K562 (cell line): ENCODE results near the gene SLC4A2. TPM values are rescaled to one million over a fixed set of nuclear protein-coding genes. Genes with fewer than 3 reads are reported as not detected.

Source experiments
- ASH1L ChIP-seq: fragments of 450-650 bp; IDR thresholded peaks from 2 replicates; pipeline ENCODE4 v1.6.1; 2018; ENCODE audit warnings: borderline replicate concordance, mild to moderate bottlenecking, low read depth; ENCODE audit not compliant: partially characterized antibody
- CEBPG ChIP-seq, 3 experiments: fragments of 200-800 bp in 1 of 3; sonication (Bioruptor generic) in 1 of 3; sonication (generic) in 1 of 3; formaldehyde crosslinking in 1 of 3; IDR thresholded peaks in 2 of 3; conservative IDR thresholded peaks in 1 of 3; 2 replicates each; pipeline versions ENCODE4 v1.6.1 to v1.8.0; 2016 to 2022; ENCODE audit warnings: missing compliant biosample characterization in 2 of 3, missing genetic modification characterization in 2 of 3, mild to moderate bottlenecking in 1 of 3, missing genetic modification reagents in 1 of 3
- GABPB2 ChIP-seq: fragments of 250-450 bp; sonication (Bioruptor Pico); conservative IDR thresholded peaks from 2 replicates; pipeline ENCODE4 v1.5.1; 2021; ENCODE audit warnings: mild to moderate bottlenecking
- KLF16 ChIP-seq: IDR thresholded peaks from 2 replicates; pipeline ENCODE4 v1.6.1; 2016; ENCODE audit warnings: antibody characterized with exemption
- MIER1 ChIP-seq: fragments of 450-650 bp; IDR thresholded peaks from 2 replicates; pipeline ENCODE4 v1.6.1; 2016; ENCODE audit warnings: antibody characterized with exemption, mild to moderate bottlenecking, low read depth
- PHB ChIP-seq: fragments of 250-450 bp; sonication (Bioruptor Pico); IDR thresholded peaks from 2 replicates; pipeline ENCODE4 v1.5.0; 2021
- POLR2A ChIP-seq: fragments of 450-650 bp; conservative IDR thresholded peaks from 2 replicates; pipeline ENCODE4 v1.6.1; 2016
- POLR2G ChIP-seq: fragments of 200-400 bp; formaldehyde crosslinking; IDR thresholded peaks from 2 replicates; pipeline ENCODE4 v1.6.1; 2017; ENCODE audit warnings: low read depth, mild to moderate bottlenecking, antibody characterized with exemption, low read length, moderate library complexity
- PTRF ChIP-seq: fragments of 450-650 bp; IDR thresholded peaks from 2 replicates; pipeline ENCODE4 v1.6.1; 2016; ENCODE audit warnings: mild to moderate bottlenecking, missing genetic modification characterization, missing compliant biosample characterization
- RBFOX2 ChIP-seq: fragments of 200-400 bp; formaldehyde crosslinking; IDR thresholded peaks from 2 replicates; pipeline ENCODE4 v1.6.1; 2017; ENCODE audit warnings: low read depth, mild to moderate bottlenecking, low read length, moderate library complexity
- SREBF2 ChIP-seq: sonication (generic); formaldehyde crosslinking; IDR thresholded peaks from 2 replicates; pipeline ENCODE4 v1.4.0; 2020; ENCODE audit warnings: mild to moderate bottlenecking, missing genetic modification reagents
- SRSF1 ChIP-seq: fragments of 200-400 bp; formaldehyde crosslinking; IDR thresholded peaks from 2 replicates; pipeline ENCODE4 v1.6.1; 2017; ENCODE audit warnings: mild to moderate bottlenecking, low read depth, low read length, moderate library complexity
- STAG1 ChIP-seq: sonication (generic); formaldehyde crosslinking; IDR thresholded peaks from 2 replicates; pipeline ENCODE4 v1.5.0; 2020; ENCODE audit warnings: missing genetic modification reagents, borderline replicate concordance
- SUPT5H ChIP-seq: fragments of 450-650 bp; IDR thresholded peaks from 2 replicates; pipeline ENCODE4 v1.6.1; 2016
- TFAM ChIP-seq: fragments of 250-450 bp; sonication (Bioruptor Pico); conservative IDR thresholded peaks from 2 replicates; pipeline ENCODE4 v1.5.0; 2021; ENCODE audit warnings: mild to moderate bottlenecking, moderate library complexity
- ZNF274 ChIP-seq: IDR thresholded peaks from 2 replicates; pipeline ENCODE4 v1.6.1; 2011; ENCODE audit warnings: low read depth, mild to moderate bottlenecking, low read length, moderate library complexity, borderline replicate concordance
- polyA plus RNA-seq, 8 experiments: library from polyadenylated mRNA; depleted of rRNA in 4 of 8; stranded (reverse) in 5 of 8; unstranded in 3 of 8; fragments of >200 nt; fragmentation: Nextera tagmentation in 2 of 8; fragmentation: Illumina TruSeq in 1 of 8; extraction: Ambion mirVana in 2 of 8; extraction: Trizol in 1 of 8; gene quantifications; 2 replicates each; pipeline versions ENCODE4 v1.2.1 to v1.2.3, GENCODE V29; 2011 to 2014; ENCODE audit warnings: inconsistent platforms in 1 of 8, missing spikeins in 1 of 8
- total RNA-seq, 7 experiments: library from RNA; depleted of rRNA in 6 of 7; stranded (reverse); fragments of >200 nt in 6 of 7; fragmentation: Illumina TruSeq in 2 of 7; extraction: Trizol in 2 of 7; gene quantifications; 2 replicates each; pipeline versions ENCODE4 v1.2.1 to v1.2.3, GENCODE V29; 2011 to 2021; ENCODE audit warnings: low replicate concordance in 1 of 7
- TF ChIP-seq, protein P1 (sequence below): sonication (generic); formaldehyde crosslinking; IDR thresholded peaks from 2 replicates; pipeline ENCODE4 v1.8.1; 2023; ENCODE audit warnings: mild to moderate bottlenecking, missing genetic modification reagents
- TF ChIP-seq, protein P2 (sequence below): fragments of 450-650 bp; IDR thresholded peaks from 2 replicates; pipeline ENCODE4 v1.6.1; 2017; ENCODE audit warnings: mild to moderate bottlenecking, moderate library complexity
- TF ChIP-seq, protein P3 (sequence below): fragments of 450-650 bp; formaldehyde crosslinking; IDR thresholded peaks from 2 replicates; pipeline ENCODE4 v1.4.0; 2020; ENCODE audit warnings: mild to moderate bottlenecking, moderate library complexity
- TF ChIP-seq, protein P4 (sequence below): fragments of 450-650 bp; formaldehyde crosslinking; IDR thresholded peaks from 2 replicates; pipeline ENCODE4 v1.4.0; 2020; ENCODE audit warnings: mild to moderate bottlenecking, moderate library complexity
- TF ChIP-seq, protein P5 (sequence below), 3 experiments: fragments of 200-800 bp in 1 of 3; sonication (Bioruptor generic) in 1 of 3; sonication (generic) in 1 of 3; formaldehyde crosslinking in 1 of 3; IDR thresholded peaks; 2 replicates each; pipeline versions ENCODE4 v1.6.1 to v1.8.0; 2016 to 2022; ENCODE audit warnings: mild to moderate bottlenecking in 2 of 3, missing compliant biosample characterization in 2 of 3, missing genetic modification characterization in 2 of 3, missing genetic modification reagents in 1 of 3

Gene SLC4A2
- total and polyA plus RNA-seq, 9 of the 15 experiments (the other 6 are each of a cell fraction or from before 2014, with no cell fraction given), result 11.4 to 375 (median 130) TPM

DNA sequence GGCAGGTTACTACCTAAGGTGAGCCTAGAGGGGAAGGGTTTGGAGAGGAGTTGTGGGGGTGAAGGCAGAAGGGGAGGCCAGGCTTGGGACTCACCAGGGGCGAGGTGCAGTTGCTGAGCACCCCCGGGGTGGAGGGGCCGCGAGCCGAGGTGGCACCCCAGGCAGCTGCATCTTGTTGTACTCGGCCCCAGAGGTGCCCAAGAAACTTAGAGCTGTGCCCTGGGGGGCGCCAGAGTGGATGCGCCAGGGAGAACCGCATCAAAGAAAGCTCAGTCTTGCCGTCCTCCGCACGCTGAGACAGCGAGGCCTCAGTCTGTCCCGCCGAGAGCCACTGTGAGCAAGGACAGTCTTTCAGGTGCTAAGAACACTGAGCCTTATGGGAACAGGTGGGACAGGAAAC is 42.4 kb upstream of the SLC4A2 start (continued):
- TF ChIP-seq, protein P1, sequence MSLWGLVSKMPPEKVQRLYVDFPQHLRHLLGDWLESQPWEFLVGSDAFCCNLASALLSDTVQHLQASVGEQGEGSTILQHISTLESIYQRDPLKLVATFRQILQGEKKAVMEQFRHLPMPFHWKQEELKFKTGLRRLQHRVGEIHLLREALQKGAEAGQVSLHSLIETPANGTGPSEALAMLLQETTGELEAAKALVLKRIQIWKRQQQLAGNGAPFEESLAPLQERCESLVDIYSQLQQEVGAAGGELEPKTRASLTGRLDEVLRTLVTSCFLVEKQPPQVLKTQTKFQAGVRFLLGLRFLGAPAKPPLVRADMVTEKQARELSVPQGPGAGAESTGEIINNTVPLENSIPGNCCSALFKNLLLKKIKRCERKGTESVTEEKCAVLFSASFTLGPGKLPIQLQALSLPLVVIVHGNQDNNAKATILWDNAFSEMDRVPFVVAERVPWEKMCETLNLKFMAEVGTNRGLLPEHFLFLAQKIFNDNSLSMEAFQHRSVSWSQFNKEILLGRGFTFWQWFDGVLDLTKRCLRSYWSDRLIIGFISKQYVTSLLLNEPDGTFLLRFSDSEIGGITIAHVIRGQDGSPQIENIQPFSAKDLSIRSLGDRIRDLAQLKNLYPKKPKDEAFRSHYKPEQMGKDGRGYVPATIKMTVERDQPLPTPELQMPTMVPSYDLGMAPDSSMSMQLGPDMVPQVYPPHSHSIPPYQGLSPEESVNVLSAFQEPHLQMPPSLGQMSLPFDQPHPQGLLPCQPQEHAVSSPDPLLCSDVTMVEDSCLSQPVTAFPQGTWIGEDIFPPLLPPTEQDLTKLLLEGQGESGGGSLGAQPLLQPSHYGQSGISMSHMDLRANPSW (CRISPR knock-in tag), result no peak
- TF ChIP-seq CEBPG (CRISPR knock-in tag; IDR thresholded peaks at IDR 0.05) (0 out of 2 replicates have a peak, but pooled peaks have one; percentile 4), CEBPG (tag; conservative IDR thresholded peaks at IDR 0.05 in 1 of 2, IDR thresholded peaks at IDR 0.05 in 1 of 2) (no peak), RBFOX2 (peak; percentile 54), PHB (CRISPR knock-in tag) (no peak), GABPB2 (CRISPR knock-in tag) (no peak), POLR2G (peak; percentile 73), KLF16 (no peak), PTRF (tag) (no peak), SREBF2 (no peak), TFAM (no peak), SRSF1 (no peak), MIER1 (no peak), POLR2A (peak; percentile 29; the same call in 1 of the 2 replicates), ZNF274 (no peak), ASH1L (no peak), SUPT5H (0 out of 2 replicates have a peak, but pooled peaks have one; percentile 5), STAG1 (no peak)
- TF ChIP-seq, protein P2, sequence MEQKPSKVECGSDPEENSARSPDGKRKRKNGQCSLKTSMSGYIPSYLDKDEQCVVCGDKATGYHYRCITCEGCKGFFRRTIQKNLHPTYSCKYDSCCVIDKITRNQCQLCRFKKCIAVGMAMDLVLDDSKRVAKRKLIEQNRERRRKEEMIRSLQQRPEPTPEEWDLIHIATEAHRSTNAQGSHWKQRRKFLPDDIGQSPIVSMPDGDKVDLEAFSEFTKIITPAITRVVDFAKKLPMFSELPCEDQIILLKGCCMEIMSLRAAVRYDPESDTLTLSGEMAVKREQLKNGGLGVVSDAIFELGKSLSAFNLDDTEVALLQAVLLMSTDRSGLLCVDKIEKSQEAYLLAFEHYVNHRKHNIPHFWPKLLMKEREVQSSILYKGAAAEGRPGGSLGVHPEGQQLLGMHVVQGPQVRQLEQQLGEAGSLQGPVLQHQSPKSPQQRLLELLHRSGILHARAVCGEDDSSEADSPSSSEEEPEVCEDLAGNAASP, result no peak
- TF ChIP-seq, protein P3, sequence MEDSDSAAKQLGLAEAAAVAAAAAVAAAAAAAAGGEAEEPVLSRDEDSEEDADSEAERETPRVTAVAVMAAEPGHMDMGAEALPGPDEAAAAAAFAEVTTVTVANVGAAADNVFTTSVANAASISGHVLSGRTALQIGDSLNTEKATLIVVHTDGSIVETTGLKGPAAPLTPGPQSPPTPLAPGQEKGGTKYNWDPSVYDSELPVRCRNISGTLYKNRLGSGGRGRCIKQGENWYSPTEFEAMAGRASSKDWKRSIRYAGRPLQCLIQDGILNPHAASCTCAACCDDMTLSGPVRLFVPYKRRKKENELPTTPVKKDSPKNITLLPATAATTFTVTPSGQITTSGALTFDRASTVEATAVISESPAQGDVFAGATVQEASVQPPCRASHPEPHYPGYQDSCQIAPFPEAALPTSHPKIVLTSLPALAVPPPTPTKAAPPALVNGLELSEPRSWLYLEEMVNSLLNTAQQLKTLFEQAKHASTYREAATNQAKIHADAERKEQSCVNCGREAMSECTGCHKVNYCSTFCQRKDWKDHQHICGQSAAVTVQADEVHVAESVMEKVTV (CRISPR knock-in tag), result no peak
- TF ChIP-seq, protein P4, sequence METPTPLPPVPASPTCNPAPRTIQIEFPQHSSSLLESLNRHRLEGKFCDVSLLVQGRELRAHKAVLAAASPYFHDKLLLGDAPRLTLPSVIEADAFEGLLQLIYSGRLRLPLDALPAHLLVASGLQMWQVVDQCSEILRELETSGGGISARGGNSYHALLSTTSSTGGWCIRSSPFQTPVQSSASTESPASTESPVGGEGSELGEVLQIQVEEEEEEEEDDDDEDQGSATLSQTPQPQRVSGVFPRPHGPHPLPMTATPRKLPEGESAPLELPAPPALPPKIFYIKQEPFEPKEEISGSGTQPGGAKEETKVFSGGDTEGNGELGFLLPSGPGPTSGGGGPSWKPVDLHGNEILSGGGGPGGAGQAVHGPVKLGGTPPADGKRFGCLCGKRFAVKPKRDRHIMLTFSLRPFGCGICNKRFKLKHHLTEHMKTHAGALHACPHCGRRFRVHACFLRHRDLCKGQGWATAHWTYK (CRISPR knock-in tag), result no peak
- TF ChIP-seq, protein P5, sequence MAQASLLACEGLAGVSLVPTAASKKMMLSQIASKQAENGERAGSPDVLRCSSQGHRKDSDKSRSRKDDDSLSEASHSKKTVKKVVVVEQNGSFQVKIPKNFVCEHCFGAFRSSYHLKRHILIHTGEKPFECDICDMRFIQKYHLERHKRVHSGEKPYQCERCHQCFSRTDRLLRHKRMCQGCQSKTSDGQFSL (CRISPR knock-in tag; IDR thresholded peaks at IDR 0.05), result 0 out of 2 replicates have a peak, but pooled peaks have one; percentile 2
- TF ChIP-seq, protein P5 (tag; IDR thresholded peaks at IDR 0.05), result no peak
